Measurements from ENCODE around the gene FHIT.

FHIT gene

GRCh38 chr3:59793976-59794375, 1457.3 kb downstream of the FHIT start:
- no peak for DNase-seq (ENCODE audit: low read depth)

- no peak for DNase-seq (ENCODE audit: low read depth)
Measured at GRCh38 chr3:59791774-59792308, 1459.4 kb downstream of the FHIT start.

- DNase-seq (ENCODE audit: low read depth), result no peak
Measured at GRCh38 chr3:59790241-59790640, 1461.0 kb downstream of the FHIT start.

GRCh38 chr3:59788801-59789200, 1462.5 kb downstream of the FHIT start:
- DNase-seq (ENCODE audit: low read depth), result no peak

GRCh38 chr3:59788133-59788532, 1463.1 kb downstream of the FHIT start:
- no peak for DNase-seq (ENCODE audit: low read depth)

GRCh38 chr3:59786374-59786773, 1464.9 kb downstream of the FHIT start:
- no peak for DNase-seq (ENCODE audit: low read depth)

GRCh38 chr3:59784164-59784563, 1467.1 kb downstream of the FHIT start:
- no peak for DNase-seq (ENCODE audit: low read depth)

GRCh38 chr3:59783468-59783988, 1467.7 kb downstream of the FHIT start:
- DNase-seq (ENCODE audit: low read depth), result no peak

GRCh38 chr3:59782664-59783063, 1468.6 kb downstream of the FHIT start:
- no peak for DNase-seq (ENCODE audit: low read depth)

GRCh38 chr3:59780209-59780608, 1471.0 kb downstream of the FHIT start:
- DNase-seq (ENCODE audit: low read depth), result no peak

- DNase-seq (ENCODE audit: low read depth), result no peak
Measured at GRCh38 chr3:59779260-59779659, 1472.0 kb downstream of the FHIT start.

GRCh38 chr3:59777667-59778077, 1473.6 kb downstream of the FHIT start:
- DNase-seq (ENCODE audit: low read depth), result no peak

- no peak for DNase-seq (ENCODE audit: low read depth)
Measured at GRCh38 chr3:59777066-59777465, 1474.2 kb downstream of the FHIT start.

- no peak for DNase-seq (ENCODE audit: low read depth)
Measured at GRCh38 chr3:59775761-59776325, 1475.4 kb downstream of the FHIT start.

GRCh38 chr3:59775106-59775505, 1476.1 kb downstream of the FHIT start:
- no peak for DNase-seq (ENCODE audit: low read depth)

GRCh38 chr3:59774634-59775033, 1476.6 kb downstream of the FHIT start:
- peak; percentile 63 for DNase-seq (ENCODE audit: low read depth)

- no peak for DNase-seq (ENCODE audit: low read depth)
Measured at GRCh38 chr3:59774000-59774399, 1477.3 kb downstream of the FHIT start.

GRCh38 chr3:59772416-59773408, 1478.5 kb downstream of the FHIT start:
- DNase-seq (ENCODE audit: low read depth), result no peak

- peak; percentile 47 for DNase-seq (ENCODE audit: low read depth)
Measured at GRCh38 chr3:59771768-59772181, 1479.5 kb downstream of the FHIT start.

GRCh38 chr3:59769127-59769750, 1482.0 kb downstream of the FHIT start:
- DNase-seq (ENCODE audit: low read depth), result no peak

GRCh38 chr3:59766200-59766872, 1484.9 kb downstream of the FHIT start:
- peak; percentile 88 for DNase-seq (ENCODE audit: low read depth)

GRCh38 chr3:59764171-59764570, 1487.1 kb downstream of the FHIT start:
- DNase-seq (ENCODE audit: low read depth), result peak; percentile 26
